Measurements from ENCODE around the gene SPSB3.

Gene SPSB3

GRCh38 chr16:1766231-1766630 lies 16.1 kb downstream of the SPSB3 start:
- TF ChIP-seq TAF1 (IDR thresholded peaks at IDR 0.05; ENCODE audit: borderline replicate concordance, insufficient read depth, low read length) (no peak), REST (IDR thresholded peaks at IDR 0.05; ENCODE audit: insufficient read depth in 1 of 2, low read depth in 2 of 2, low read length in 2 of 2) (no peak), FOXP2 (optimal IDR thresholded peaks at IDR 0.05; ENCODE audit: borderline replicate concordance, extremely low read depth, extremely low read length, insufficient read depth) (no peak), POLR2AphosphoS5 (IDR thresholded peaks at IDR 0.05; ENCODE audit: low read depth, low read length) (no peak), SIN3A (IDR thresholded peaks at IDR 0.05; ENCODE audit: borderline replicate concordance, insufficient read depth, low read length) (no peak)

- TF ChIP-seq REST (IDR thresholded peaks at IDR 0.05; ENCODE audit: insufficient read depth in 1 of 2, low read depth in 2 of 2, low read length in 2 of 2): no peak
- TF ChIP-seq TAF1 (IDR thresholded peaks at IDR 0.05; ENCODE audit: borderline replicate concordance, insufficient read depth, low read length): no peak
- no peak for TF ChIP-seq POLR2AphosphoS5 (IDR thresholded peaks at IDR 0.05; ENCODE audit: low read depth, low read length)
- TF ChIP-seq SIN3A (IDR thresholded peaks at IDR 0.05; ENCODE audit: borderline replicate concordance, insufficient read depth, low read length): no peak
- TF ChIP-seq FOXP2 (optimal IDR thresholded peaks at IDR 0.05; ENCODE audit: borderline replicate concordance, extremely low read depth, extremely low read length, insufficient read depth): no peak
Measured at GRCh38 chr16:1765826-1766225, 16.5 kb downstream of the SPSB3 start.

- TF ChIP-seq POLR2AphosphoS5 (IDR thresholded peaks at IDR 0.05; ENCODE audit: low read depth, low read length) (no peak), FOXP2 (optimal IDR thresholded peaks at IDR 0.05; ENCODE audit: borderline replicate concordance, extremely low read depth, extremely low read length, insufficient read depth) (no peak), TAF1 (IDR thresholded peaks at IDR 0.05; ENCODE audit: borderline replicate concordance, insufficient read depth, low read length) (no peak), SIN3A (IDR thresholded peaks at IDR 0.05; ENCODE audit: borderline replicate concordance, insufficient read depth, low read length) (no peak), REST (IDR thresholded peaks at IDR 0.05; ENCODE audit: insufficient read depth in 1 of 2, low read depth in 2 of 2, low read length in 2 of 2) (no peak)
Measured at GRCh38 chr16:1764971-1765370, 17.4 kb downstream of the SPSB3 start.

GRCh38 chr16:1763521-1764511 lies 18.6 kb downstream of the SPSB3 start:
- TF ChIP-seq SIN3A (IDR thresholded peaks at IDR 0.05; ENCODE audit: borderline replicate concordance, insufficient read depth, low read length): no peak
- TF ChIP-seq TAF1 (IDR thresholded peaks at IDR 0.05; ENCODE audit: borderline replicate concordance, insufficient read depth, low read length): no peak
- no peak for TF ChIP-seq FOXP2 (optimal IDR thresholded peaks at IDR 0.05; ENCODE audit: borderline replicate concordance, extremely low read depth, extremely low read length, insufficient read depth)
- TF ChIP-seq POLR2AphosphoS5 (IDR thresholded peaks at IDR 0.05; ENCODE audit: low read depth, low read length): no peak; the same call in none of the 2 replicates
- no peak for TF ChIP-seq REST (IDR thresholded peaks at IDR 0.05; ENCODE audit: insufficient read depth in 1 of 2, low read depth in 2 of 2, low read length in 2 of 2)
